SIG-M5 treated with dmso at 0.1 percent for 504 hours (cell line): Measurements from ENCODE around the gene LAMC3.
"Not testable (repeated sequence)": the region's sequence is repeated elsewhere in the genome, so short reads cannot be mapped to it uniquely, and the experiment has no call there.

Experiments used
- DNase-seq: peaks from one replicate; lab custom pipeline; 2025; ENCODE audit not compliant: unreplicated experiment; lab: John Stamatoyannopoulos, UW

LAMC3 gene

GRCh38 chr9:131027872-131028179 lies 18.9 kb downstream of the LAMC3 start:
- no peak for DNase-seq

- no peak for DNase-seq
These were observed 19.4 kb downstream of the LAMC3 start for GRCh38 chr9:131028221-131028884.

- no peak for DNase-seq
These were observed 20.1 kb downstream of the LAMC3 start for GRCh38 chr9:131028931-131029573.

- no peak for DNase-seq
These were observed 20.6 kb downstream of the LAMC3 start for GRCh38 chr9:131029574-131029952.

GRCh38 chr9:131030239-131031004 lies 21.4 kb downstream of the LAMC3 start:
- no peak for DNase-seq

- DNase-seq, result no peak
These were observed 22.1 kb downstream of the LAMC3 start for GRCh38 chr9:131031005-131031641.

- DNase-seq, result no peak
These were observed 22.6 kb downstream of the LAMC3 start for GRCh38 chr9:131031642-131032005.

- DNase-seq, result no peak
These were observed 23.4 kb downstream of the LAMC3 start for GRCh38 chr9:131032384-131032783.

- DNase-seq, result no peak
These were observed 24.6 kb downstream of the LAMC3 start for GRCh38 chr9:131033269-131034224.

GRCh38 chr9:131034268-131034667 lies 25.3 kb downstream of the LAMC3 start:
- DNase-seq, result no peak

- DNase-seq, result not testable (repeated sequence)
These were observed 25.8 kb downstream of the LAMC3 start for GRCh38 chr9:131034749-131035148.

- no peak for DNase-seq
These were observed 26.6 kb downstream of the LAMC3 start for GRCh38 chr9:131035548-131035947.

GRCh38 chr9:131036071-131036470 lies 27.1 kb downstream of the LAMC3 start:
- no peak for DNase-seq

GRCh38 chr9:131036529-131037334 lies 27.8 kb downstream of the LAMC3 start:
- DNase-seq, result no peak

GRCh38 chr9:131037335-131038255 lies 28.6 kb downstream of the LAMC3 start:
- DNase-seq, result no peak

GRCh38 chr9:131038256-131039128 lies 29.5 kb downstream of the LAMC3 start:
- DNase-seq, result no peak

- DNase-seq, result no peak
These were observed 30.4 kb downstream of the LAMC3 start for GRCh38 chr9:131039129-131039954.
